Trophoblast cell (in vitro differentiated cells and primary cell): ENCODE measurements around the gene AK5.

Experiments
- DNase-seq, 2 donors: peaks; one replicate each; pipeline ENCODE4 v3.0.0-alpha.2; 2016
- H2AFZ ChIP-seq: 2 replicates; pipeline ENCODE4 v1.6.1; 2013; ENCODE audit warnings: low read length, moderate library complexity, mild to moderate bottlenecking; ENCODE audit not compliant: insufficient read depth, poor library complexity
- H2AK5ac ChIP-seq: 2 replicates; pipeline ENCODE4 v1.6.1; 2013; ENCODE audit warnings: mild to moderate bottlenecking, low read length
- H2BK120ac ChIP-seq: 2 replicates; pipeline ENCODE4 v1.6.1; 2013; ENCODE audit warnings: low read length, mild to moderate bottlenecking, moderate library complexity; ENCODE audit not compliant: insufficient read depth, poor library complexity
- H2BK12ac ChIP-seq: 2 replicates; pipeline ENCODE4 v1.6.1; 2013; ENCODE audit warnings: mild to moderate bottlenecking, low read length, moderate library complexity
- H2BK5ac ChIP-seq: 2 replicates; pipeline ENCODE4 v1.6.1; 2013; ENCODE audit warnings: low read length, low read depth, moderate library complexity, mild to moderate bottlenecking; ENCODE audit not compliant: poor library complexity
- H3K14ac ChIP-seq: 2 replicates; pipeline ENCODE4 v1.6.1; 2013; ENCODE audit warnings: mild to moderate bottlenecking, low read length
- H3K18ac ChIP-seq: 2 replicates; pipeline ENCODE4 v1.6.1; 2013; ENCODE audit warnings: mild to moderate bottlenecking, low read length
- H3K23ac ChIP-seq: 2 replicates; pipeline ENCODE4 v1.6.1; 2013; ENCODE audit warnings: low read length
- H3K27ac ChIP-seq: 2 replicates; pipeline ENCODE4 v1.5.1; 2013; ENCODE audit warnings: low read depth, mild to moderate bottlenecking, inconsistent platforms, low read length, moderate library complexity
- H3K27me3 ChIP-seq: 2 replicates; pipeline ENCODE4 v1.6.1; 2013; ENCODE audit warnings: inconsistent platforms, mild to moderate bottlenecking, low read length, moderate library complexity; ENCODE audit not compliant: insufficient read depth
- H3K36me3 ChIP-seq, 2 experiments: 1 replicate in 1 of 2; 2 replicates in 1 of 2; pipeline ENCODE4 v1.6.1; 2013; ENCODE audit warnings: low read length in 2 of 2, mild to moderate bottlenecking in 2 of 2, moderate library complexity in 1 of 2; ENCODE audit not compliant: insufficient read depth in 2 of 2, control insufficient read depth in 1 of 2
- H3K4ac ChIP-seq: 2 replicates; pipeline ENCODE4 v1.6.1; 2013; ENCODE audit warnings: low read depth, mild to moderate bottlenecking, low read length, moderate library complexity
- H3K4me1 ChIP-seq, 2 experiments: 1 replicate in 1 of 2; 2 replicates in 1 of 2; pipeline ENCODE4 v1.6.1; 2013; ENCODE audit warnings: low read length in 2 of 2, mild to moderate bottlenecking in 2 of 2, moderate library complexity in 1 of 2; ENCODE audit not compliant: insufficient read depth in 2 of 2, control insufficient read depth in 1 of 2
- H3K4me2 ChIP-seq: 2 replicates; pipeline ENCODE4 v1.6.1; 2013; ENCODE audit warnings: inconsistent platforms, mild to moderate bottlenecking, low read length, moderate library complexity
- H3K4me3 ChIP-seq: 2 replicates; pipeline ENCODE4 v1.5.1; 2013; ENCODE audit warnings: mild to moderate bottlenecking, low read depth, low read length, inconsistent platforms
- H3K79me1 ChIP-seq: one replicate; pipeline ENCODE4 v1.6.1; 2013; ENCODE audit warnings: low read length
- H3K79me2 ChIP-seq: 2 replicates; pipeline ENCODE4 v1.6.1; 2013; ENCODE audit warnings: low read length, mild to moderate bottlenecking; ENCODE audit not compliant: control insufficient read depth, insufficient read depth, poor library complexity
- H3K9ac ChIP-seq: 2 replicates; pipeline ENCODE4 v1.6.1; 2013; ENCODE audit warnings: mild to moderate bottlenecking, low read length
- H3K9me3 ChIP-seq: 2 replicates; pipeline ENCODE4 v1.6.1; 2013; ENCODE audit warnings: low read depth, mild to moderate bottlenecking, control low read depth, inconsistent platforms, low read length; ENCODE audit not compliant: insufficient read depth
- H4K12ac ChIP-seq: 2 replicates; pipeline ENCODE4 v1.6.1; 2013; ENCODE audit warnings: low read depth, mild to moderate bottlenecking, low read length, moderate library complexity
- H4K8ac ChIP-seq: 2 replicates; pipeline ENCODE4 v1.6.1; 2013; ENCODE audit warnings: low read depth, mild to moderate bottlenecking, low read length, moderate library complexity
- H4K91ac ChIP-seq: one replicate; pipeline ENCODE4 v1.6.1; 2013; ENCODE audit warnings: low read depth, mild to moderate bottlenecking, low read length, moderate library complexity
- WGBS: extraction: QIAGEN DNeasy Blood & Tissue Kit; methylation state at CpG from one replicate; pipeline ENCODE4 v1.1.7; 2013; ENCODE audit warnings: missing lambda C conversion rate; ENCODE audit not compliant: insufficient read length, insufficient coverage; ENCODE audit errors: extremely low coverage; 5-methylcytosine and 5-hydroxymethylcytosine counted together

Gene AK5

DNA sequence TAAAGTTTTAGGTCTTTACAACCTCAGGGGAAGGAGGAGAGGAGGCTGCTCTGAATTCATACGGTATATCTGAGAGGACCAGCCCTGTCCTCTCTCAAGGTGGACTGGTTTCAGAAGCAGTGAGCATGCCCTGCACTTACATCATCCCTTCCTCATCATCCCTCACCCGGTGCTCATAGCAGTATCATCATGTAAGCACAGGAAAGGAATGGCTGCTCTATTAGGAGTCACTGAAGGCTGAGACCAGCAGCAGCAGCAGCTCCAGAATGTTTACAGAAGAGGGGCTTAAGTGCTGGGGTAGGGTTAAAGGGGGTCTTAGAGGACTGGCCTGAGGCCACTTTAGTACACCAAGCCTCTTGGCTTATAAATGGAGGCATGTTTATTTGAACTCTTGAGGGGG is 185.9 kb downstream of the AK5 start:
- WGBS: no CpG with 5 or more reads among the region's 2 CpGs
- no peak overlapping the region for H2AK5ac ChIP-seq

GRCh38 chr1:77468257-77468948 is 186.6 kb downstream of the AK5 start:
- DNase-seq: no peak
- no peak overlapping the region for H4K91ac ChIP-seq
- H3K4me2 ChIP-seq: no peak overlapping the region
- no peaks in the 10 kb centered on the region for H3K36me3 ChIP-seq
- no CpG with 5 or more reads among the region's 4 CpGs for WGBS
- H3K4me1 ChIP-seq: no peaks in the 10 kb centered on the region
- H2AFZ ChIP-seq: no peak overlapping the region
- H3K9ac ChIP-seq: no peak overlapping the region
- no peaks in the 10 kb centered on the region for H3K9me3 ChIP-seq
- no peak overlapping the region for H4K12ac ChIP-seq
- no peak overlapping the region for H3K4ac ChIP-seq
- H3K4me3 ChIP-seq: no peak overlapping the region
- no peak overlapping the region for H4K8ac ChIP-seq
- no peaks in the 10 kb centered on the region for H3K79me2 ChIP-seq
- H2BK120ac ChIP-seq: no peak overlapping the region
- no peak overlapping the region for H2AK5ac ChIP-seq
- no peak overlapping the region for H3K23ac ChIP-seq
- H3K27ac ChIP-seq: no peak overlapping the region
- H2BK12ac ChIP-seq: no peak overlapping the region
- H2BK5ac ChIP-seq: no peak overlapping the region
- no peaks in the 10 kb centered on the region for H3K79me1 ChIP-seq
- no peaks in the 10 kb centered on the region for H3K27me3 ChIP-seq
- H3K14ac ChIP-seq: no peak overlapping the region
- H3K18ac ChIP-seq: no peak overlapping the region

More for the DNA sequence above, 185.9 kb downstream of the AK5 start:
- Histone ChIP-seq H3K9ac (no peak overlapping the region), H3K4me3 (no peak overlapping the region), H4K12ac (no peak overlapping the region), H3K9me3 (no peaks in the 10 kb centered on the region), H2AFZ (no peak overlapping the region), H3K4me2 (no peak overlapping the region), H2BK5ac (no peak overlapping the region), H3K27ac (no peak overlapping the region), H2BK12ac (no peak overlapping the region), H2BK120ac (no peak overlapping the region), H3K36me3 (no peaks in the 10 kb centered on the region), H3K79me1 (no peaks in the 10 kb centered on the region), H3K23ac (no peak overlapping the region), H3K27me3 (no peaks in the 10 kb centered on the region), H3K4me1 (no peaks in the 10 kb centered on the region), H3K79me2 (no peaks in the 10 kb centered on the region), H3K18ac (no peak overlapping the region), H4K91ac (no peak overlapping the region), H3K14ac (no peak overlapping the region), H3K4ac (no peak overlapping the region), H4K8ac (no peak overlapping the region)
- no peak for DNase-seq

DNA sequence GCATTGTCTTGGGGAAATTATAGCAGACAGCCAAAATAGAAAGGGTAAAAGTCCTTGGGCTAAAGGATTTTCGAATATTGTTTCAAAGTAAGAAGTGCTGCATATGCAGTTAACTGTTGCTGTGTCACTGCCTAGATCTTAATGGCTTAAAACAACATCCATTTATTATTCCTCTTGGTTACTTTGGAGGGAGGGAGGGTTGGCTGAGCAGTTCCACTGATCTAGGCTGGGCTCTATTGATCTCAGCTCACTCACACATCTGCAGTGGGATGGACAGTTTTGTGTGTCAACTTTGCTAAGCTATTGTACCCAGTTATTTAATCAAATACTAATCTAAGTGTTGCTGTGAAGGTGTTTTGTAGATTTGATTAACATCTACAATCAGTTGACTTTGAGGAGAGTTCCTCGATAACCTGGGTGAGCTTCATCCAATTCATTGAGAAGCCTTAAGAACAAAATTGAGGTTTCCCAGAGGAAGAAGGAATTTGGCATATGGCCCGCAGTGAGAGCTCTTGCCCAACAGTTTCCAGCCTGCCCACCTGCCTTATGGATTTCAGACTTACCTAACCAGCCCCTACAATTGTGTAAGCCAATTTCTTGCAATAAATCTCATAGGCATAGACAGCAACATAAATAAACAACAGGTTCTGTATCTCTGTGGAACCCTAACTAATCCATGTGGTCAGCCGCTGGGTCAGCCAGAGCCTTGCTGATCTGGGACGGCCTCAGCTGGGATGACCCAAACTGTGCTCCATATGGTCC is 187.3 kb downstream of the AK5 start:
- no peak overlapping the region for H3K4me2 ChIP-seq
- H4K12ac ChIP-seq: no peak overlapping the region
- H3K9me3 ChIP-seq: no peaks in the 10 kb centered on the region
- H3K4me3 ChIP-seq: no peak overlapping the region
- no CpG with 5 or more reads among the region's 5 CpGs for WGBS
- H2BK120ac ChIP-seq: no peak overlapping the region
- H4K8ac ChIP-seq: no peak overlapping the region
- no peak overlapping the region for H3K9ac ChIP-seq
- no peak overlapping the region for H3K23ac ChIP-seq
- H3K27ac ChIP-seq: no peak overlapping the region
- no peaks in the 10 kb centered on the region for H3K79me1 ChIP-seq
- no peak overlapping the region for H2AK5ac ChIP-seq
- H4K91ac ChIP-seq: no peak overlapping the region
- H2AFZ ChIP-seq: no peak overlapping the region
- H3K4ac ChIP-seq: no peak overlapping the region
- H3K4me1 ChIP-seq: no peaks in the 10 kb centered on the region
- peak in 1 of 2 donors; percentile 69 for DNase-seq
- H3K79me2 ChIP-seq: no peaks in the 10 kb centered on the region
- H2BK5ac ChIP-seq: no peak overlapping the region
- H3K36me3 ChIP-seq: no peaks in the 10 kb centered on the region
- H3K14ac ChIP-seq: no peak overlapping the region
- H3K27me3 ChIP-seq: no peaks in the 10 kb centered on the region
- no peak overlapping the region for H2BK12ac ChIP-seq
- H3K18ac ChIP-seq: no peak overlapping the region

GRCh38 chr1:77471691-77472090 is 189.9 kb downstream of the AK5 start:
- H3K27me3 ChIP-seq: no peaks in the 10 kb centered on the region
- H2AK5ac ChIP-seq: no peak overlapping the region
- H3K79me1 ChIP-seq: no peaks in the 10 kb centered on the region
- no peak for DNase-seq
- no peak overlapping the region for H3K4ac ChIP-seq
- no peak overlapping the region for H3K4me3 ChIP-seq
- H3K4me2 ChIP-seq: no peak overlapping the region
- H2BK120ac ChIP-seq: no peak overlapping the region
- no peak overlapping the region for H3K18ac ChIP-seq
- no peak overlapping the region for H3K9ac ChIP-seq
- H3K9me3 ChIP-seq: no peaks in the 10 kb centered on the region
- H3K27ac ChIP-seq: no peak overlapping the region
- H2BK12ac ChIP-seq: no peak overlapping the region
- H4K91ac ChIP-seq: no peak overlapping the region
- no CpG with 5 or more reads among the region's 2 CpGs for WGBS
- no peaks in the 10 kb centered on the region for H3K36me3 ChIP-seq
- H3K23ac ChIP-seq: no peak overlapping the region
- H4K8ac ChIP-seq: no peak overlapping the region
- H2BK5ac ChIP-seq: no peak overlapping the region
- H3K14ac ChIP-seq: no peak overlapping the region
- H4K12ac ChIP-seq: no peak overlapping the region
- H3K79me2 ChIP-seq: no peaks in the 10 kb centered on the region
- H3K4me1 ChIP-seq: no peaks in the 10 kb centered on the region
- no peak overlapping the region for H2AFZ ChIP-seq
